Right lobe of liver (tissue), 4 donors: ENCODE measurements around the gene ACACA.

Source experiments
- POLR2A ChIP-seq: fragments of 450-650 bp; IDR thresholded peaks from one replicate; pipeline ENCODE4 v1.6.1; 2017; ENCODE audit warnings: antibody characterized with exemption, mild to moderate bottlenecking
- TF ChIP-seq, protein P1 (sequence below), 4 donors: fragments of 200-600 bp in 3 of 4; fragments of 450-650 bp in 1 of 4; IDR thresholded peaks; one replicate each; pipeline versions ENCODE4 v1.5.1 to v1.8.0; 2016 to 2022; ENCODE audit warnings: antibody characterized with exemption in 4 of 4, mild to moderate bottlenecking in 2 of 4
- donor health status: DM: no; HTN: no; CAD: no.
- donor health status: DM: no; HTN: no; CAD: no.
- donor health status: DM: no; HTN: yes; CAD: no.

DNA sequence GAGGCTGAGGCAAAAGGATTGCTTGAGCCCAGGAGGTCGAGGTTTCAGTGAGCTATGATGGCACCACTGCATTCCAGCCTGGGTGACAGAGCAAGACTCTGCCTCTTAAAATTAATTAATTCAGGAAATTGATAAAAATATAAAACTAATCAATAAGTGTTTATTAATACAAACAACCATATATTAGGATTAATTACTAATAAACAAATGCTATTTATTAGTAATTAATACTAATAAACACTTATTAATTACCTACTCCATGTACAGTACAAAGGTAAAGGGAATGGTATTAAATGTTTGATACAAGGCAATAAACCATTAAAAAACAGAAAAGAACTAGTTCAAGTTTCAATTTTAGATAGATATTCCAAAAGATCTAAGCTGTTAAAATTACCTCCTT, 150.0 kb downstream of the ACACA start:
- TF ChIP-seq, protein P1, sequence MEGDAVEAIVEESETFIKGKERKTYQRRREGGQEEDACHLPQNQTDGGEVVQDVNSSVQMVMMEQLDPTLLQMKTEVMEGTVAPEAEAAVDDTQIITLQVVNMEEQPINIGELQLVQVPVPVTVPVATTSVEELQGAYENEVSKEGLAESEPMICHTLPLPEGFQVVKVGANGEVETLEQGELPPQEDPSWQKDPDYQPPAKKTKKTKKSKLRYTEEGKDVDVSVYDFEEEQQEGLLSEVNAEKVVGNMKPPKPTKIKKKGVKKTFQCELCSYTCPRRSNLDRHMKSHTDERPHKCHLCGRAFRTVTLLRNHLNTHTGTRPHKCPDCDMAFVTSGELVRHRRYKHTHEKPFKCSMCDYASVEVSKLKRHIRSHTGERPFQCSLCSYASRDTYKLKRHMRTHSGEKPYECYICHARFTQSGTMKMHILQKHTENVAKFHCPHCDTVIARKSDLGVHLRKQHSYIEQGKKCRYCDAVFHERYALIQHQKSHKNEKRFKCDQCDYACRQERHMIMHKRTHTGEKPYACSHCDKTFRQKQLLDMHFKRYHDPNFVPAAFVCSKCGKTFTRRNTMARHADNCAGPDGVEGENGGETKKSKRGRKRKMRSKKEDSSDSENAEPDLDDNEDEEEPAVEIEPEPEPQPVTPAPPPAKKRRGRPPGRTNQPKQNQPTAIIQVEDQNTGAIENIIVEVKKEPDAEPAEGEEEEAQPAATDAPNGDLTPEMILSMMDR (IDR thresholded peaks at IDR 0.05): no peak
- no peak for TF ChIP-seq POLR2A
